VCaP (cell line): ENCODE measurements around the gene RGS6.

Source experiments
- H3K27ac ChIP-seq: fragments of 450-650 bp; 2 replicates; pipeline ENCODE4 v1.5.1; 2017
- TF ChIP-seq, protein P1 (sequence below): fragments of 450-650 bp; conservative IDR thresholded peaks from 2 replicates; pipeline ENCODE4 v1.5.1; 2017; ENCODE audit warnings: mild to moderate bottlenecking, moderate library complexity

RGS6 gene

GRCh38 chr14:72215080-72215479 lies 282.9 kb downstream of the RGS6 start:
- H3K27ac ChIP-seq: no peak overlapping the region
- TF ChIP-seq, protein P1, sequence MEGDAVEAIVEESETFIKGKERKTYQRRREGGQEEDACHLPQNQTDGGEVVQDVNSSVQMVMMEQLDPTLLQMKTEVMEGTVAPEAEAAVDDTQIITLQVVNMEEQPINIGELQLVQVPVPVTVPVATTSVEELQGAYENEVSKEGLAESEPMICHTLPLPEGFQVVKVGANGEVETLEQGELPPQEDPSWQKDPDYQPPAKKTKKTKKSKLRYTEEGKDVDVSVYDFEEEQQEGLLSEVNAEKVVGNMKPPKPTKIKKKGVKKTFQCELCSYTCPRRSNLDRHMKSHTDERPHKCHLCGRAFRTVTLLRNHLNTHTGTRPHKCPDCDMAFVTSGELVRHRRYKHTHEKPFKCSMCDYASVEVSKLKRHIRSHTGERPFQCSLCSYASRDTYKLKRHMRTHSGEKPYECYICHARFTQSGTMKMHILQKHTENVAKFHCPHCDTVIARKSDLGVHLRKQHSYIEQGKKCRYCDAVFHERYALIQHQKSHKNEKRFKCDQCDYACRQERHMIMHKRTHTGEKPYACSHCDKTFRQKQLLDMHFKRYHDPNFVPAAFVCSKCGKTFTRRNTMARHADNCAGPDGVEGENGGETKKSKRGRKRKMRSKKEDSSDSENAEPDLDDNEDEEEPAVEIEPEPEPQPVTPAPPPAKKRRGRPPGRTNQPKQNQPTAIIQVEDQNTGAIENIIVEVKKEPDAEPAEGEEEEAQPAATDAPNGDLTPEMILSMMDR: no peak

DNA sequence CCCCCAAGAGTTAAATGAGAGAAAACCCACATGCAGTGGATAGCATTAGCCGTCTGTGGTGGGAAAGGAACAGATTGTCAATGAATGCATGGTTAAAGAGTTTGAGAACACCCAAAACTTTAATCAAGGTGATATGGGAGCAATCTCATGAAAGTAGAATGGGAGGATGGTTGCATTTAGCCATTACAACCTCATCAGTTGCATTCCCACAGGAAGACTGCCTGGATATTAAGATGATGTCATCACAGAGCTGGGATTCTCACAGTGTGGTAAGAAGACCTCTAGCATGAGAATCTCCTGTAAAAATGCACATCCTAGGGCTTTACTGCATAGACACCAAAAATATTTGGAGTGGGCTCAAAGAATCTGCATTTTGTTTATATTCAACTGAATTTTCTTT lies 284.9 kb downstream of the RGS6 start:
- TF ChIP-seq, protein P1: no peak

DNA sequence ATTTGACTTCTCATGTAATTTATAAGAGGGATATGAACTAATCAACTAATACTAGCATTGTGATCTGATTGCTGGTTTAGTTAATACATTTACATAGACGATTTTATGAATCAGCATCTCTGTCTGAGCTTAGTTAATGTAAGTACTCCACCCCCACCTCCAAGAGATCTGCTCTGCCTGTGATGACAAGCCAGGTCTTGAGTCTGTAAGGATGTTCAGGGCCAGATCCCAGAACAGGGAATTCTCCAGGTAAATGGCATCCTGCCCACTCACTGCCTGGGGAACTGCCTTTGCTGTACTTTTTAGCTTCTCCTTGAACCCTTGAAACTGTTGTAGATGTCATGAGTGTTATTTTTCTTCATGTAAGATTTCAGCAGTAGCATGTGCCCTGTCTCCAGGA lies 289.8 kb downstream of the RGS6 start:
- TF ChIP-seq, protein P1: no peak
- H3K27ac ChIP-seq: no peak overlapping the region

More for the DNA sequence above, 284.9 kb downstream of the RGS6 start:
- no peak overlapping the region for H3K27ac ChIP-seq

- no peak overlapping the region for H3K27ac ChIP-seq
- TF ChIP-seq, protein P1: no peak
These were observed 304.4 kb downstream of the RGS6 start for GRCh38 chr14:72236629-72237028.

GRCh38 chr14:72237722-72238666 lies 305.8 kb downstream of the RGS6 start:
- no peak overlapping the region for H3K27ac ChIP-seq
- TF ChIP-seq, protein P1: no peak

- no peak overlapping the region for H3K27ac ChIP-seq
These were observed 311.4 kb downstream of the RGS6 start for GRCh38 chr14:72243309-72244293.

More at GRCh38 chr14:72243309-72244293, 311.4 kb downstream of the RGS6 start:
- TF ChIP-seq, protein P1: no peak
